OCI-LY1 (cell line): ENCODE results near the gene PLBD2.

Experiments used
- EZH2 ChIP-seq: fragments of 200-600 bp; sonication (generic), shearing (Covaris generic); IDR thresholded peaks from 2 replicates; pipeline ENCODE4 v1.8.0; 2017; ENCODE audit warnings: borderline replicate concordance, mixed run types, mild to moderate bottlenecking, antibody characterized with exemption, low read length, moderate library complexity, mixed read lengths
- TF ChIP-seq, protein P1 (sequence below): fragments of 200-600 bp; sonication (generic), shearing (Covaris generic); IDR thresholded peaks from 2 replicates; pipeline ENCODE4 v1.5.1; 2017; ENCODE audit warnings: mild to moderate bottlenecking, antibody characterized with exemption, low read length, moderate library complexity, mixed read lengths

DNA sequence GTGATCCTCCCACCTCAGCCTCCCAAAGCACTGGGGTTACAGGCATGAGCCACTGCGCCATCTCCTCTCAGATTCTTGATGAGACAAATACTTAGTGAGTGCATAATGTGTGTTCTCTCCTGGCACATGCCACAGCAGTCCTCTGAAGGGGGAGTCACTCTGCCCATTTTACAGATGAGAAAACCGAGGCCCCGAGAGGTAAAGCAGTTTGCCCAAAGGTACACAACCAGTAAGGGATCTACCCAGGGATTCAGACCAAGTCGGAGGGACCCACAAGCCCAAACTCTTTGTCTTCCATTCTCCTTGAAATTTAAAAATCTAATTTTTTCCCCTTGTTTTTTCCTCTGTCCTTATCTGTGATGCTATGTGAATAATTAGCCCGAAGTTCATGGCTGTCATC lies 6.3 kb downstream of the PLBD2 start:
- TF ChIP-seq, protein P1, sequence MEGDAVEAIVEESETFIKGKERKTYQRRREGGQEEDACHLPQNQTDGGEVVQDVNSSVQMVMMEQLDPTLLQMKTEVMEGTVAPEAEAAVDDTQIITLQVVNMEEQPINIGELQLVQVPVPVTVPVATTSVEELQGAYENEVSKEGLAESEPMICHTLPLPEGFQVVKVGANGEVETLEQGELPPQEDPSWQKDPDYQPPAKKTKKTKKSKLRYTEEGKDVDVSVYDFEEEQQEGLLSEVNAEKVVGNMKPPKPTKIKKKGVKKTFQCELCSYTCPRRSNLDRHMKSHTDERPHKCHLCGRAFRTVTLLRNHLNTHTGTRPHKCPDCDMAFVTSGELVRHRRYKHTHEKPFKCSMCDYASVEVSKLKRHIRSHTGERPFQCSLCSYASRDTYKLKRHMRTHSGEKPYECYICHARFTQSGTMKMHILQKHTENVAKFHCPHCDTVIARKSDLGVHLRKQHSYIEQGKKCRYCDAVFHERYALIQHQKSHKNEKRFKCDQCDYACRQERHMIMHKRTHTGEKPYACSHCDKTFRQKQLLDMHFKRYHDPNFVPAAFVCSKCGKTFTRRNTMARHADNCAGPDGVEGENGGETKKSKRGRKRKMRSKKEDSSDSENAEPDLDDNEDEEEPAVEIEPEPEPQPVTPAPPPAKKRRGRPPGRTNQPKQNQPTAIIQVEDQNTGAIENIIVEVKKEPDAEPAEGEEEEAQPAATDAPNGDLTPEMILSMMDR, result no peak
- TF ChIP-seq EZH2, result no peak
